Stimulated activated CD4-positive, alpha-beta T cell treated with anti-CD3 and anti-CD28 coated beads, Interleukin-4, amount 100 ng/mL, for 24 hours (primary cell): Measurements from ENCODE around the gene OLA1.
A peak's percentile ranks its signal among the peaks of the same experiment; 100 is the strongest.

Source experiments
- DNase-seq: peaks from one replicate; pipeline ENCODE4 v3.0.0-alpha.2; 2020

OLA1 gene

GRCh38 chr2:174176898-174177297 is 71.4 kb downstream of the OLA1 start:
- DNase-seq: no peak

GRCh38 chr2:174174741-174175140 is 73.6 kb downstream of the OLA1 start:
- DNase-seq: no peak

GRCh38 chr2:174172802-174173355 is 75.5 kb downstream of the OLA1 start:
- DNase-seq: no peak

GRCh38 chr2:174171686-174172445 is 76.5 kb downstream of the OLA1 start:
- DNase-seq: no peak

- no peak for DNase-seq
These were observed 79.0 kb downstream of the OLA1 start for GRCh38 chr2:174169372-174169771.

- no peak for DNase-seq
These were observed 82.1 kb downstream of the OLA1 start for GRCh38 chr2:174166261-174166660.

- DNase-seq: no peak
These were observed 86.8 kb downstream of the OLA1 start for GRCh38 chr2:174161490-174161889.

GRCh38 chr2:174158003-174158402 is 90.3 kb downstream of the OLA1 start:
- DNase-seq: peak; percentile 7

- DNase-seq: no peak
These were observed 91.3 kb downstream of the OLA1 start for GRCh38 chr2:174157053-174157452.

- DNase-seq: no peak
These were observed 94.3 kb downstream of the OLA1 start for GRCh38 chr2:174153757-174154680.

GRCh38 chr2:174149530-174149929 is 98.8 kb downstream of the OLA1 start:
- no peak for DNase-seq

GRCh38 chr2:174148833-174149232 is 99.5 kb downstream of the OLA1 start:
- no peak for DNase-seq

GRCh38 chr2:174145827-174146226 is 102.5 kb downstream of the OLA1 start:
- DNase-seq: no peak

GRCh38 chr2:174142290-174142689 is 106.0 kb downstream of the OLA1 start:
- DNase-seq: no peak

- no peak for DNase-seq
These were observed 110.2 kb downstream of the OLA1 start for GRCh38 chr2:174138161-174138560.

GRCh38 chr2:174135981-174136380 is 112.4 kb downstream of the OLA1 start:
- DNase-seq: no peak

- no peak for DNase-seq
These were observed 123.2 kb downstream of the OLA1 start for GRCh38 chr2:174125090-174125489.

GRCh38 chr2:174124181-174124580 is 124.2 kb downstream of the OLA1 start:
- DNase-seq: no peak

- no peak for DNase-seq
These were observed 126.1 kb downstream of the OLA1 start for GRCh38 chr2:174122185-174122584.

GRCh38 chr2:174121612-174122011 is 126.7 kb downstream of the OLA1 start:
- no peak for DNase-seq

- no peak for DNase-seq
These were observed 127.2 kb downstream of the OLA1 start for GRCh38 chr2:174121175-174121574.

GRCh38 chr2:174120346-174120745 is 128.0 kb downstream of the OLA1 start:
- peak; percentile 29 for DNase-seq
